Colonic mucosa (tissue), 4 donors: Measurements from ENCODE around the gene OR1E2. TPM values are rescaled to one million over a fixed set of nuclear protein-coding genes. Genes with fewer than 3 reads are reported as not detected.
"Not testable (repeated sequence)": the region's sequence is repeated elsewhere in the genome, so short reads cannot be mapped to it uniquely, and the experiment has no call there.

ENCODE experiments used
- DNase-seq: peaks from one replicate; pipeline ENCODE4 v3.0.0-alpha.2; 2020
- H3K27ac ChIP-seq: fragments of 200-600 bp; one replicate; pipeline ENCODE4 v1.8.0; 2021
- H3K27me3 ChIP-seq: fragments of 200-600 bp; one replicate; pipeline ENCODE4 v1.8.0; 2021
- H3K36me3 ChIP-seq: fragments of 200-600 bp; one replicate; pipeline ENCODE4 v1.8.0; 2021
- H3K4me1 ChIP-seq: fragments of 200-600 bp; one replicate; pipeline ENCODE4 v1.8.0; 2021; ENCODE audit warnings: mild to moderate bottlenecking
- H3K4me3 ChIP-seq: fragments of 200-600 bp; one replicate; pipeline ENCODE4 v1.8.0; 2021
- H3K9ac ChIP-seq, 2 donors: one replicate each; pipeline ENCODE4 v1.7.0; 2013; ENCODE audit warnings: control low read depth in 2 of 2, low read depth in 2 of 2, low read length in 2 of 2
- H3K9me3 ChIP-seq: fragments of 200-600 bp; one replicate; pipeline ENCODE4 v1.8.0; 2021
- CTCF ChIP-seq: fragments of 200-600 bp; IDR thresholded peaks from one replicate; pipeline ENCODE4 v1.8.0; 2022; ENCODE audit warnings: antibody characterized with exemption, mild to moderate bottlenecking
- intact Hi-C: fragments of 100-400 bp; cut with DNase I; formaldehyde crosslinking; loops from one replicate; pipeline ENCODE4 v1.14.1; 2022
- total RNA-seq, 2 donors: library from RNA; stranded (reverse); fragmentation: NEBNext Ultra II Directional in 1 of 2; extraction: Animal tissue kit (Norgen Biotek cat#: 25700) in 1 of 2; gene quantifications; one replicate each; pipeline ENCODE4 v1.2.1, GENCODE V29; 2021
- donor health status: healthy.
- donor health status: DM: no; HTN: no; CAD: no.
- donor health status: DM: no; HTN: no; CAD: no.

Gene OR1E2
- total RNA-seq, 2 donors from 2014 or later: not detected

- no peaks in the 10 kb centered on the region for H3K27me3 ChIP-seq
- no peaks in the 10 kb centered on the region for H3K9me3 ChIP-seq
- DNase-seq: no peak
- H3K4me1 ChIP-seq: no peaks in the 10 kb centered on the region
- peak overlapping the region; percentile 2 for H3K27ac ChIP-seq
- H3K4me3 ChIP-seq: no peak overlapping the region
- TF ChIP-seq CTCF: no peak
- H3K9ac ChIP-seq: no peak overlapping the region
- no peaks in the 10 kb centered on the region for H3K36me3 ChIP-seq
- intact Hi-C loops: no loop called here
Measured at GRCh38 chr17:3447625-3448024, 14.0 kb upstream of the OR1E2 start.

- Histone ChIP-seq H3K9me3 (no peaks in the 10 kb centered on the region), H3K4me3 (no peak overlapping the region), H3K36me3 (no peaks in the 10 kb centered on the region), H3K27ac (no peak overlapping the region), H3K9ac (no peak overlapping the region), H3K4me1 (no peaks in the 10 kb centered on the region), H3K27me3 (no peaks in the 10 kb centered on the region)
- intact Hi-C loops: no loop called here
- DNase-seq: no peak
- TF ChIP-seq CTCF: no peak
Measured at GRCh38 chr17:3440451-3440850, 6.8 kb upstream of the OR1E2 start.

DNA sequence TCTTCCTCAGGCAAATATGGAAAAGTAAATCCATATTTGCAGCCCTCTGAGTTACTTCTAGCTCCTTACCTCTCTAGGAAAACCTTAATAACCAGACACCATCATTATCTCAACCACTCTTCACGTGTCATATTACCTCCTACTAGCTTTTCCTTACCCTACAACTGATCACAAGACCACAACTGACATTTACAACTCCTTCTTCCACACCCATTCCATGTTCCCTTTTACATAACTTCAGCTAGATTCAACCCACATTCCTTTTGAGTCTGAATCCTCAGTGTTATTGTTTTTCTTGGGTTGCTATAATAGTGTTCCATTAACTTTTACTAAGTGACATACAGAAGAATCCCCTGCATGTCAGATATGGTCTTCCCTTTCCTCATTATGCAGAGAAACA lies 4.7 kb upstream of the OR1E2 start:
- H3K4me1 ChIP-seq: no peaks in the 10 kb centered on the region
- no peak overlapping the region for H3K4me3 ChIP-seq
- TF ChIP-seq CTCF: no peak
- DNase-seq: no peak
- H3K9ac ChIP-seq: no peak overlapping the region
- intact Hi-C loops: no loop called here
- H3K9me3 ChIP-seq: no peaks in the 10 kb centered on the region
- no peak overlapping the region for H3K27ac ChIP-seq
- no peaks in the 10 kb centered on the region for H3K27me3 ChIP-seq
- no peaks in the 10 kb centered on the region for H3K36me3 ChIP-seq

- H3K9me3 ChIP-seq, H3K4me1 ChIP-seq, H3K9ac ChIP-seq, H3K27ac ChIP-seq, intact Hi-C loops, H3K27me3 ChIP-seq, H3K4me3 ChIP-seq, DNase-seq, H3K36me3 ChIP-seq: not testable (repeated sequence)
Measured at GRCh38 chr17:3433215-3433614, 426 bp downstream of the OR1E2 start.

GRCh38 chr17:3418222-3418621 lies 15.4 kb downstream of the OR1E2 start:
- Histone ChIP-seq H3K27ac (no peak overlapping the region), H3K9ac (no peak overlapping the region), H3K9me3 (no peaks in the 10 kb centered on the region), H3K27me3 (no peaks in the 10 kb centered on the region), H3K4me1 (no peaks in the 10 kb centered on the region), H3K4me3 (no peak overlapping the region), H3K36me3 (no peaks in the 10 kb centered on the region)
- no peak for TF ChIP-seq CTCF
- intact Hi-C loops: no loop called here
- DNase-seq: no peak

GRCh38 chr17:3415610-3416009 lies 18.0 kb downstream of the OR1E2 start:
- no peaks in the 10 kb centered on the region for H3K4me1 ChIP-seq
- no peak overlapping the region for H3K27ac ChIP-seq
- intact Hi-C loops: no loop called here
- H3K36me3 ChIP-seq: no peaks in the 10 kb centered on the region
- no peak for DNase-seq
- no peaks in the 10 kb centered on the region for H3K9me3 ChIP-seq
- H3K27me3 ChIP-seq: no peaks in the 10 kb centered on the region
- no peak for TF ChIP-seq CTCF
- H3K9ac ChIP-seq: no peak overlapping the region
- H3K4me3 ChIP-seq: no peak overlapping the region

DNA sequence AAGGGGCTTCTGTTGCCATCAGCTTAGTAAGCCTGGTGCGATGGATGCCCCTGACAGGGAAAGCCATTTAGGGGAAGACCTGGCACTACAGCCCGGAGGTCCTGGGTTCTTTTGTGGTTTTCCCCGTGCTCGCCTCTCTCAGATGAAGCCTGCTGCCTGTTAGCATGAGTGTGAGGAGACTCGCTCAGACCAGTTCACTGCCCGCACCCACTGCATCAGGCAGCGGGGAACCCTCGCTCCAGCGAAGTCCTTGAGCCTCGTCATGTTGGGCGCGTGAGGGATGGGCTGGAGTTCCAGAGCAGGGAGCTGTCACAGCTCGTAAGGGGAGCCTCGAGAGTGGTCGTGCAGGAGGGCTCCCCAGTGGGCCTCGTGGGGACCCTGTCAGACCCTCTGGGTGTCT lies 21.4 kb downstream of the OR1E2 start:
- H3K27ac ChIP-seq, H3K9me3 ChIP-seq, H3K36me3 ChIP-seq, H3K9ac ChIP-seq, DNase-seq, H3K4me3 ChIP-seq, intact Hi-C loops, H3K4me1 ChIP-seq, H3K27me3 ChIP-seq: not testable (repeated sequence)
